Measurements from ENCODE around the gene CORO2A. TPM values are rescaled to one million over a fixed set of nuclear protein-coding genes. Genes with fewer than 3 reads are reported as not detected.

The CORO2A gene
- total and polyA plus RNA-seq, 2 of the 8 experiments (the other 6 are each of a cell fraction or from before 2014, with no cell fraction given) = 13.7 to 27.9 TPM

DNA sequence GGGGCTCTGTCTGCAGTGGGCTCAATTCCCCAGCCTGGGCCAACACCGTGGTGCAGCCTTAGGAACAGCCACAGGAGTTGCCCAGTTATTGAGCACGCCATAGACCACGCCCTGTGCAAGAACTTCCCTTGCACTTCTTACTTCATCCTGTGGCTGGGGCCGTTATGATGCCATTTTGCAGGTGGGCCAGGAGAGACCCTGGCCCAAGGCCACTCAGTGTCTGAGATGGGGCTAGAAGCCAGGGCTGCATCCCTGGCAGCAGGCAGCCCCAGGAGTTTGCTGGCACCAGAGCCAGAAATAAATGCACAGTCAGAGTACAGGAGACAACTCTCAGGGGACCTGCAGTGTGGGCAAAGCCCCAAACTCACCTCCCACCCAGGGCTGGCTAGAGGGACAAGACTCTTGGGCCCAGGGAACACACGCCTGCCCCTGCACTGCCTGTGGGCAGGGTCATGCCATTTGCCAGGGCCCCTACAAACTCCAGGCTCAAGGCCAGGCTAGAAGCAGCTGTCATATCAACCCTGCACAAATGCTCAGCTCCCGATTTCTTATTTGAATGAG is 6.7 kb downstream of the CORO2A start (continued):
- TF ChIP-seq, protein P1, sequence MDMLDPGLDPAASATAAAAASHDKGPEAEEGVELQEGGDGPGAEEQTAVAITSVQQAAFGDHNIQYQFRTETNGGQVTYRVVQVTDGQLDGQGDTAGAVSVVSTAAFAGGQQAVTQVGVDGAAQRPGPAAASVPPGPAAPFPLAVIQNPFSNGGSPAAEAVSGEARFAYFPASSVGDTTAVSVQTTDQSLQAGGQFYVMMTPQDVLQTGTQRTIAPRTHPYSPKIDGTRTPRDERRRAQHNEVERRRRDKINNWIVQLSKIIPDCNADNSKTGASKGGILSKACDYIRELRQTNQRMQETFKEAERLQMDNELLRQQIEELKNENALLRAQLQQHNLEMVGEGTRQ (IDR thresholded peaks at IDR 0.05; ENCODE audit: low read length) = no peak
- TF ChIP-seq KDM1A (IDR thresholded peaks at IDR 0.05; ENCODE audit: borderline replicate concordance, low read length) (no peak), CBX5 (IDR thresholded peaks at IDR 0.05; ENCODE audit: low read depth, low read length) (no peak)
